ENCODE measurements around the gene CUEDC1. TPM values are rescaled to one million over a fixed set of nuclear protein-coding genes. Genes with fewer than 3 reads are reported as not detected.

The CUEDC1 gene
- total RNA-seq (2014; rRNA removed; shearing (Covaris generic)), result 18.5 and 20.0 TPM in 2 replicates

GRCh38 chr17:57955183-57955931 is at the start of gene CUEDC1:
Gene CUEDC1, minus strand, starts transcription at chr17:57955412. Its CDS starts 69,848 bp downstream, at chr17:57885564.

GRCh38 chr17:57987581-57988300 is 32.5 kb upstream of the CUEDC1 start, which contains the start of gene VEZF1:
Gene VEZF1, minus strand, starts transcription at chr17:57988254. Its CDS starts 143 bp downstream, at chr17:57988111.

GRCh38 chr17:57849874-57850754 is 105.1 kb downstream of the CUEDC1 start, which contains the start of gene MRPS23:
Gene MRPS23, minus strand, starts transcription at chr17:57850044. Its CDS starts 34 bp downstream, at chr17:57850010.

Small RNA genes within 50 kb of the gene (small RNA-seq; reads per million reads assigned to genes)
- gene AC015813.4, result not detected

Other genes starting within 250 kb of the CUEDC1 start
- not detected in 2 replicates for gene CCDC182, start 210.1 kb downstream of the CUEDC1 start, total RNA-seq (2014; rRNA removed; shearing (Covaris generic))
- gene MRPS23, start 105.4 kb downstream of the CUEDC1 start, total RNA-seq (2014; rRNA removed; shearing (Covaris generic)), result 55.9 and 63.1 TPM in 2 replicates
- gene VEZF1, start 32.8 kb upstream of the CUEDC1 start, total RNA-seq (2014; rRNA removed; shearing (Covaris generic)), result 51.5 and 52.5 TPM in 2 replicates
- 311 and 374 TPM in 2 replicates for gene SRSF1, start 51.8 kb upstream of the CUEDC1 start, total RNA-seq (2014; rRNA removed; shearing (Covaris generic))
- 11.8 and 13.4 TPM in 2 replicates for gene DYNLL2, start 128.0 kb upstream of the CUEDC1 start, total RNA-seq (2014; rRNA removed; shearing (Covaris generic))
- not detected in 2 replicates for gene OR4D1, start 193.0 kb upstream of the CUEDC1 start, total RNA-seq (2014; rRNA removed; shearing (Covaris generic))
- gene OR4D2, start 211.6 kb upstream of the CUEDC1 start, total RNA-seq (2014; rRNA removed; shearing (Covaris generic)), result not detected in 2 replicates
- not detected in 2 replicates for gene EPX, start 237.3 kb upstream of the CUEDC1 start, total RNA-seq (2014; rRNA removed; shearing (Covaris generic))

All from A375 (cell line).